Bronchial epithelial cell (primary cell): ENCODE data around the gene EPHB2. TPM values are rescaled to one million over a fixed set of nuclear protein-coding genes. Genes with fewer than 3 reads are reported as not detected.

ENCODE experiments used
- DNase-seq: peaks from one replicate; pipeline ENCODE4 v3.0.0-alpha.2; 2010; ENCODE audit warnings: low read depth
- FAIRE-seq: peaks from 2 replicates; lab custom pipeline; 2011; peaks lifted over from hg19 to GRCh38; lab: Jason Lieb, UNC
- H3K27me3 ChIP-seq: 2 replicates; pipeline ENCODE4 v1.5.1; 2011; ENCODE audit warnings: low read length; ENCODE audit not compliant: control insufficient read depth, insufficient read depth
- H3K36me3 ChIP-seq: 2 replicates; pipeline ENCODE4 v1.5.1; 2011; ENCODE audit warnings: low read length; ENCODE audit not compliant: control insufficient read depth, insufficient read depth
- H3K4me3 ChIP-seq: 2 replicates; pipeline ENCODE4 v1.5.1; 2011; ENCODE audit warnings: mild to moderate bottlenecking, low read depth, low read length, control low read depth
- CTCF ChIP-seq: IDR thresholded peaks from 2 replicates; pipeline ENCODE4 v1.5.1; 2011; ENCODE audit warnings: mild to moderate bottlenecking, moderate library complexity, low read length, control low read depth, inconsistent platforms; ENCODE audit not compliant: insufficient read depth, severe bottlenecking
- total RNA-seq: library from RNA; depleted of rRNA; stranded (reverse); fragments of >200 nt; gene quantifications from 2 replicates; pipeline ENCODE4 v1.2.1, GENCODE V29; 2014

The EPHB2 gene
- total RNA-seq, 1 donor from 2014 or later = 10.0 TPM

GRCh38 chr1:22888320-22889075 is 177.9 kb downstream of the EPHB2 start:
- TF ChIP-seq CTCF = no peak
- H3K27me3 ChIP-seq = no peaks in the 10 kb centered on the region
- DNase-seq (peak; percentile 23), FAIRE-seq (no peak)
- peaks cover 5% of the 10 kb centered on the region for H3K36me3 ChIP-seq
- H3K4me3 ChIP-seq = no peak overlapping the region

GRCh38 chr1:22889213-22889827 is 178.7 kb downstream of the EPHB2 start:
- DNase-seq (peak; percentile 51), FAIRE-seq (no peak)
- peak; percentile 67 for TF ChIP-seq CTCF
- peaks cover 6% of the 10 kb centered on the region for H3K36me3 ChIP-seq
- no peak overlapping the region for H3K4me3 ChIP-seq
- no peaks in the 10 kb centered on the region for H3K27me3 ChIP-seq

- H3K27me3 ChIP-seq = no peaks in the 10 kb centered on the region
- H3K36me3 ChIP-seq = peaks cover 11% of the 10 kb centered on the region
- peak; percentile 47 for FAIRE-seq
- no peak for DNase-seq
- no peak overlapping the region for H3K4me3 ChIP-seq
- TF ChIP-seq CTCF = no peak
Measured at GRCh38 chr1:22892789-22893188, 182.2 kb downstream of the EPHB2 start.

GRCh38 chr1:22893292-22893691 is 182.7 kb downstream of the EPHB2 start:
- no peak for TF ChIP-seq CTCF
- FAIRE-seq (no peak), DNase-seq (no peak)
- Histone ChIP-seq H3K27me3 (no peaks in the 10 kb centered on the region), H3K36me3 (peaks cover 11% of the 10 kb centered on the region), H3K4me3 (no peak overlapping the region)

GRCh38 chr1:22895357-22895756 is 184.7 kb downstream of the EPHB2 start:
- Histone ChIP-seq H3K4me3 (no peak overlapping the region), H3K36me3 (peaks cover 11% of the 10 kb centered on the region), H3K27me3 (no peaks in the 10 kb centered on the region)
- FAIRE-seq (no peak), DNase-seq (no peak)
- TF ChIP-seq CTCF = no peak
